Stimulated activated CD4-positive, alpha-beta T cell treated with anti-CD3 and anti-CD28 coated beads, Interleukin-4, amount 100 ng/mL, for 24 hours (primary cell): Measurements from ENCODE around the gene KLF7.

Experiments used
- DNase-seq: peaks from one replicate; pipeline ENCODE4 v3.0.0-alpha.2; 2020

Gene KLF7

GRCh38 chr2:207148020-207148419, 17.7 kb downstream of the KLF7 start:
- DNase-seq = no peak

DNA sequence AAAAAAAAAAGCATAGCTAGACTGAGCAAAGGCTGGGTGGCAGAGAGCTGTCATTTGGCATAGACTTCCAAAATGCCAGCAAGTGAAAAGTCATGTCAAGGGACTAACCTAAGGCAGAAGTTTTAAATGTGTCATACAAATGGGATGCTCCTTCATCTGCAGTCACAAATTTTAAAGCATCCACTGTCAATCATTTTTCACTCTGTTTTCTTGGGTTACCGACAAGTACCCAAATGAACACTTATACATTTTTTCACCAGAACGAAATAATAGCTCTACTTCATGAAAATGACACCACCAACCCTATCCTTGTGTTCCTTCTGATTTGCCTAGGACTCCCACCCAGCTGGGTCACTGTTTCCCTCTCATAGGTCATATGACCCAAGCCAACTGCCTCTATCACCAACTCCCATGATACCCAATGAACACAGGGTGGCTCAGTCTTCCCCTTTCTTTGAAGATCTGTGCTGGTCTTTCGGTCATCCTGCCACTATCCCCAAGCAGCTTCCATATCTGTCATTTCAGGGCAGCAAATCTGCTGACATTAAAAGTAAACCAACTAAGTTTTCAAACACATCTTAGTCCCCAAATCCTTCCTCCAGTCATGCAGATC, 21.5 kb downstream of the KLF7 start:
- DNase-seq = no peak

DNA sequence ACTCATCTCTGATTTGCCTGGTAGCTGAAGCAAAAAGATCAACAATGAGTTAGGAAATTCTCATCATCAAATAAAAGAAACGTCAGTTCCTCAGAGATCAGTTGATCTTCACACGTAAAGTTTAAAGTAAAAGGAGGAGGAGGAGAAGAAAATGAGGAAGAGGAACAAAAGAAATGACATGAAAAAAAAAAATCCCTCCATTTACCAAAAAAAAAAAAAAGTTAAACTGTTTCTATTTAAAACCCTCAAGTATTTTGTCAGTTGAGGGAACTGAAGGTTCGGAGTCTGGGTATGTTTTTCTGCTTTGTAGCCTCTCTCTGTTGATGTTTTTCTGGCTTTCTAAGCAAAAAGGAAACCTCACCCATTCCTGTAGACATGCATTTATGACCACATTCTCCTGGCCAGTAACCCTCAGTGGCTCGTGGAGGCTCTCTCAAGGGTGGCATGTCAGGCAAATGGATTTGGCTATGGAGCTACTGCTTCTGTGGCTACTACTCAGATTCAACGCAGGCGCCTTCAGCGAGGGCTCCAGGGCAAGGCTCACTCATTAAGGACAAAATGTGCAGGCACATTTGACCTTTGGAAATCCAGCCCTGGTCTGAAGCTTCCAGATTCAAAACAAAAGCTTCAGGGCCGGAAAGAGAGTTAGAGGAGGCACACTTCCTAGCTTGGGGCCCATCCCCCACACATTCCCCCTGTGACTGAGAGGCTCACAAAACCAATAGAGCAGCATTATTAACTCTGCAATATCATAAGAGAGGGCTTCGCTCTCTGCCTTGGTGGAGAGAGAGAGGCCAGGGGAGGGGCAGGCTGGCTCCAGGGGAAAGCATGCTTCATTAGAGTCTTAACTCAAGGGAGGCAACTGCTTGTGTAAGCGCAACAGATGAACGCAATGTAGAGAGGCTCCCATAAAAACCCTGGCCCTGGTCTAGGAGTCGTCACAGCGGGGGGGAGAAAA, 22.3 kb downstream of the KLF7 start:
- peak; percentile 62 for DNase-seq

DNA sequence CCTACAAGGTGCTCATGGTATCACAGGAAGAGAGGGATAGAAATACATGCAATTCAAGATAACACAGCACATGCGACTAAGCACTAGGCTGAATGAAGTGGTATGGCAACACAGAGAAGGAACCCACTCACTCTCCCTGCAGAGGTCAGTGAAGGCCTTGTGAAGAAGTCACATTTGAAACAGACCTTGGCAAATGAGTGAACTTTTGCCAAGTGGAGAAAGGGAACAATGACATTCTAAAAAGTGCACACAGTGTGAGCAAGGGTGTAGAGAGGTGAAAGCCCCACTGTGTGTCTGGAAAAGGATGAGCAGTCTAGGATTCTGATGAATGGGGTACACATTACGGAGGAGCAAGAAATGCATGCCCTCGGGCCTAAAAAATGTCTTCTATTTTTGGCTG, 23.3 kb downstream of the KLF7 start:
- no peak for DNase-seq

DNA sequence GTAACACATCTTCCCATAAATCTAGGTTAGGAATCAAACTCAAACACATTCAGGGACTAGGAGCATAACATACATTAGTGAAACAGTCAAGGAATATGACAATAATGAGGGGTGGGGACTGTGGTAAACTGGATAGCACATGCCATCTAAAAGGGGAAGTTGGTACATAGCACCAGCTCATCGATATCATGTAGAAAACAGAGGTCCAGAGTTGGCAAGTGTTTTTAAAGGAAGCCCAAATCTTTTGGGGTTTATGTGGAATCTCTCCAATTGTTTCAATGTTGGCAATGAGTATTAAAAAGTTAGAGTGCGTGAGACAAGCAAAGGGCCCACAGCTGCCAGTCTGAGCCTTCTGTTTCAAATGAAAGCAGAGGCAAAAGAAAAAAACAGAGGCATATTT, 24.4 kb downstream of the KLF7 start:
- no peak for DNase-seq

- DNase-seq = no peak
Observed at GRCh38 chr2:207140265-207140664, 25.5 kb downstream of the KLF7 start.

DNA sequence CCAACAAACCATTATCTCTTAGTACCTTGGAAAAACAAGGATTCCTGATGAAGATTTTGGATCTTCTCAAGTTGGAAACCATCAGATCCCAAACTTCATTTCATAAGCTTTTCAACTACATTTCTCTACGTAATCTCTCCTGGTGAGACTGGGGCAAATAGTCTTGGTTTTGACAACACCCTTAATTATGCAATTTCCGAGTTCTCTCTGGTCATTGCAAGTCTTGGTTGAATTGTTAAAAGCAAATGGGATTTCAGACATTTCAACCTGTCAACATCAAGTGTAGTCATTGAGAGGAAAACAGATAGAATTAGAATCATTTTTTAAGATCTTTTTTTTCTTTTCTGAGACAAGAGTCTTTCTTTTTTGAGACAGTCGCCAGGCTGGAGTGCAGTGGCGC, 26.2 kb downstream of the KLF7 start:
- no peak for DNase-seq

GRCh38 chr2:207138627-207139297, 27.0 kb downstream of the KLF7 start:
- no peak for DNase-seq

GRCh38 chr2:207137596-207138337, 28.0 kb downstream of the KLF7 start:
- no peak for DNase-seq

DNA sequence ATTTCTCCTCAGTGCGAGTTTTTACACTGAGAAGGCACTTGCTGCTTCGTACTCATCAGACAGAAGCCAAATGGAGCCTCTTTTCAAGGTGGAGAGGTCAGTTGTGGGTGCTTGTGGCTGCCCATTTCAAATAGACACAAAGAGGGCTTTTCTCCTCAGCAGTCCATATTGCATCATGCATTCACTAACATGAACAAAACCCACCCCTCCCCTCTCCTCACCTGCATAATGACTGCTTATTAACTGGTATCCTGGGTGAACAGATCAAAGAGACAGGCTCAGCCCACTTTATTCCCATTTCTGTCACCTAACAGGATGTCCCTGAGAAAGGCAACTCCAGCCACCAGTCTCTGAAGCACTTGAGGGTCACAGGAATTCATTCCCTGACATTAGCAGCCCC, 28.9 kb downstream of the KLF7 start:
- DNase-seq = no peak

- DNase-seq = no peak
Observed at GRCh38 chr2:207135801-207136457, 29.8 kb downstream of the KLF7 start.

DNA sequence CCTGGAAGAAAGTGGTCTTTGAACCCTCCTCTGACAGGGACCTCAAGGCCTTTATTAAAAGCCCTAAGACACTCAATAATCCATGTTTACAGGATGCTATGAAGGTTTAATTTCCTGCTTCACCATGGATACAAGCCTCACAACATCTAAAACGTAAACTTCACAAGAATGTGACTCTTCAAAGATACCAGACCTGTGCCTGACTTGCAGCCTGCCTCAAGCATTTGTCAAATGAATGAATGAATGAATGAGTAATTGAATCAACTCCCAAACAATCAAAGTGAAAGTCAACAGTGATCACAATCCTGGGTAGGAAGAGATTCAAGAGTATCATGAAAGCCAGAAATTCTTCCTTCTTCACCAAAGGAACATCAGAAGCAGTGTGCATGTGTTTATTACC, 30.4 kb downstream of the KLF7 start:
- DNase-seq = no peak

DNA sequence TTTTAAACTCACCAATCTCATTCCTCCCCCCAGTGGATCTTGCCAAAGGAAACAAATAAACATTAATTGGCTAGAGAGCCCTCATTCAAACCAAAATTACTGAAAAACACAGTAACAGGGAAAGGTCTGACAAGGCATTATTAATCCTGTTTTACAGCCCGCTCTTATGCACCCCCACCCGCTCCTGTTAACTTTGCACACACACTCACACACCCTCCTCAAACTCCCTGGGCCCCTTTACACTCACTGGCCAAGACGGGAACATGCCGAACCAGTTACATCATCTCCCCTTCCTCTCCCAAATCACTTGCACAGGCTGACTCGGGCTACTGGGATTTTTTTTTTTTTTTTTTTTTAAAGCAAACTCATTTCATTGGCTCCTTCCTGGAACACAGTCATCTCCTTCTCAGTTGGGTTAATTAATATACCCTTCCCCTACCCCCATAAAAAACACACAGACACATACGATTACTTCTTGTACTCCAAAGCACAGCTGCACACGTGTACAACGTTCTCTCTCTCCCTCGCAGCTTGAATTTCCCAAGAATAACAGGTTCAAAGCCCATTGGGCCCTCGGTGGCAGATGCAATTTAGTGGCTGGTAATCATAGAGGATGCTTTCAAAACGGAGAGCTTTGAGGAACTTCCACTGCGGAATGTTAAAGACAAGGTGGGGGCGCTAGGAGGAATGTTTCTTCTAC, 31.8 kb downstream of the KLF7 start:
- DNase-seq = no peak

DNA sequence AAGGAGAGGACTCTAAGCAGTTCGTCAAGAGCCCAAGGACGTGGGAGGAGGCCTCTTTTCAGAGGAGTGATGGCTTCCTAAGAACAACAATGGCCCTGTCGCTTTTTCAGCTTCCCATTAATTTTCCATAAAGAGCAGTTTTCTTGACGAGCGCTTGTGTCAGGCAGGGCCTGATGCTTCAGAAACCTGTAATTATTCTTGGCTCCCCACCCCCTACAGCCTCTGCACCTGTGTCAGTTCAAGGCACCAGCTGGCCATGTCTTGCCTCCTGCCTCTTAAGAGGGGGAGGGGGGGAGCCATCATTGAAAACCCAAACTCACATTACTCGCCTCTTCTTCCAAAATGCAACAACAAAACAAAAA, 32.3 kb downstream of the KLF7 start:
- DNase-seq = no peak

- no peak for DNase-seq
Observed at GRCh38 chr2:207132019-207132418, 33.7 kb downstream of the KLF7 start.

DNA sequence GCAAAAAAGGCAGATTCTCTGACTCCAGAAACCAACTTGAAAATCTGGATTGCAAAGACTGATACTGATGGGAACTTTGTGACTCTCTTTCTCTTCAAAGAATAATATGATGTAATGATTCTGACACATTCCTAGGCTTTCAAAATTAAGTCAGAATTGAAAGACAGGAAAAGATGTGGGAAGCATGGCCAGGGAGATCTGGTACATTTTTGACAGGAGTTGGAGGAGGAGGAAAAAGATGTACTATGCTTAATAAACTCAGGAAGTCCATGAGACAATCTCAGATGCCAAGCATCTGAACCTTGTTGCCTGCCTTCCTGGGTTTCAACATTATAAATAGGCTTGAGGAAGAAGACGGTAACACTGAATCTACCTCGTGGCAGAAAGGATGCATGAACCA, 34.2 kb downstream of the KLF7 start:
- no peak for DNase-seq

DNA sequence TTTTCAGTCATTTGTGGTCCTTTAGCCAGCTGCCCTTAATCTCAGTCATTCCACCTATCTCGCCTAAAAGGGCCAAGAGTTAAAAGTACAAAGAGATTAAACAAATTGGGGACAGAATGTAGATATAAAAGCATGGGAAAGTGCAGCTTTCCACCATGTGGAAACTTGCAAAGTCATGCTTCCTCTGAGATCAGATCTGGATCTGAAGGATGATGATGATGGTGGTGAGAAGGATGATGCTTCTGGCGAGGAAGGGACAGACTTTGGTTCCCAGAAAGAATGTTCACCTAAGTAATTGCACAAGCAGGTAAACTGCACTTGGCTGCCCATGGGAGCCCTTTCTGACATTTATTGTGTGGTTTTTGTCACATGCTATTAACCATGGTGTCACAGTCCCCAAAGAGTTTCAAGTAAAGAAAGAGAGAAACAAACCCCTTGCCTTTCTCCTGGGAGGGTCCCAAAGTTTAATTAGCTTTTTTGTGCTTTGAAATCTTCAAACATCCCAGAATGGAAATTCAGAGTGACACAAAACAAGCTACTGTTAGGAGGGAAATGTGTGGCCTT, 34.7 kb downstream of the KLF7 start:
- DNase-seq = no peak

DNA sequence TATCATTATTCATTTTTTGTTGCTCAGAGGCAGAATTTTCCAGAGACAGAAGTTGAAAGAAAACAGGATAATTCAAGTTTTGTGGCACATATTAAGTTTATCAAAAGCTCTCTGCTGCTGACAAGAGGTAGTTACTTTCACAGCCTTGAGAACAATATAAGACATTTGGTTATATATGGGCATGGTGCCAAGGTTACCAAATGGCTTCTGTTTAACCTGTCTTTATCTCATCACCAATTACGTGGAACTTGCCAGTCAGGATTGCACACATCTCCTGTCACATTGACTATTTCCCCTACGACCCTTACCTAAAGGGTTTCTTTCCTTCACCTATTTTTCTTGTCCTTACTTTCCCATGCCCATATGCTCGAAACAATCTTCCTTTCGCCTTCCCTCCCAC, 35.9 kb downstream of the KLF7 start:
- no peak for DNase-seq

DNA sequence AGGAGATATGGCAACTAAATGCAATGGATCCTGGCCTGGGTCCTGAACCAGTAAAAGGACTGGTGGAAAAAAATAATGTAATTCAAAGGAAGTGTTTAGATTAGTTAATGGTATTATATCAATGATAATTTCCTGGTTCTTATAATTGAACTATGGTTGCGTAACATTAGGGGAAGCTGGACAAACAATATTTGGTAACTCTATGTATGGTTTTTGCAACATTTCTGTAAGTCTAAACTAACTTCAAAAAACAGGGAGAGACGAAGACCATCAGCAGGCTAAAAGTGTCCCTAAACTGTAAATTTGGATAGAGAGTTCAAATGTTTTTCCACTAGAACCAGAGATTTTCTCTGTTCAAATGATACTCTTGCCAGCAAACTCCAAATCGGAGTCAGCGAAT, 36.9 kb downstream of the KLF7 start:
- no peak for DNase-seq

DNA sequence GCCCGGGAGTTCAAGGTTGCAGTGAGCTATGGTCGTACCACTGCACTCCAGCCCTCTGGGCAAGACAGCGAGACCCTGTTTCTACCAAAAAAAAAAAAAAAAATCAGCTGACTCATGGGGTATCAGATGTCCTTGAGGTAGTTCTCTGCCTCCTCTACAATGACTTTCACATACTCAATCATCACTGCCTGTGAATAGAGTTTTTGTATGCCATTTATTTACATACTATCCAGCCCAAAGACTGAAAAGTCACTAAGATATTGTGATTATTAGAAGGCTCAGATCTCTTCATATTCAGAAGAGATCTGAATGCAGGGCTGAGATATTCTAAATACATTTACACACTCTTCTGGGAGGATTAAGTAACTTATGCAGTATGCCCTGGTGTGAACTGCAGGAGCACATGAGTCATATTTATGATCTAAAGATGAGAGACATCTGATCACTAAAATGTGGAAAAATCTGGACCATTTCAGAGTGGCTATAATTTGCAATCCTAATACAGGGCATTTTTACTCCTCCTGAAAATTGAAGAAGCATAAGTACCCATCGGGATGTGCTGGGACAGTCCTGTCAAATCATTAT, 38.9 kb downstream of the KLF7 start:
- DNase-seq = no peak

DNA sequence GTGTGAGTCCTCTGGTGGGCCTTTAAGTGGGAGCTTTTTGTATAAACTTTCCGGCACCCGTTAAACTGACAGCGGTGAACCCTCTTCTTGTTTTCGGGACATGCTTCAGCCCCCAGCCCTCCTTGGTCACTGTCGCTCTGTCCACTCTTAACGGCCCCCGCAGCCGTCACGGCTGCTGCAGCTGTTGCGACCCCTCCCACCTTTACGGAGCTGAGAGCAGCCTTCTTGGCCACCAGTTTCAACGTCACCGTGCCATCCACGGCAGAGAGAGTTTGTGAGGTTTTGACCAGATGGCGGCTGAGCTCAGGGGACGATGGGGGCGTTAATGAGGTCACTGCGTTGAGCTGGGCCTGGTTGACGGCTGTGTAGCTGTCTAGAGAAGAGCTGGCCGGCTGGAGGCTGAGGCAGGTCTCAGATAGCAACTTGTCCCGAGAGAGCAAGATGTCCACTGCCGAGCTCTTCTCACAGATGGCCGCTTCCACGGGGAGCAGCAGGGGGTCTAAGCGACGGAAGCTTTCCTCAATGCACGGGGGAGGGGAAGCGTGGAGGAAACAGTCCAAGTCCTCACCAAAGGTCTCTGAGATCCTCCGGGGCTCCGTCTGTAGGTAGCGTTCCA, 41.9 kb downstream of the KLF7 start:
- DNase-seq = no peak
